Measurements from ENCODE around the gene C9orf50. TPM values are rescaled to one million over a fixed set of nuclear protein-coding genes. Genes with fewer than 3 reads are reported as not detected.

The C9orf50 gene
- total and polyA plus RNA-seq, 2 donors (not counting 1 experiment from before 2014, with no cell fraction given), result not detected

GRCh38 chr9:129606161-129607026 is 14.5 kb downstream of the C9orf50 start:
- Histone ChIP-seq H3K9ac (ENCODE audit: low read length) (no peak overlapping the region), H4K20me1 (ENCODE audit: control insufficient read depth, insufficient read depth, low read length, poor library complexity, severe bottlenecking) (no peaks in the 10 kb centered on the region), H3K4me1 (ENCODE audit: control insufficient read depth in 2 of 2, insufficient read depth in 2 of 2, low read length in 2 of 2) (peaks cover 19 to 21% of the 10 kb centered on the region in 2 donors), H3K4me2 (replicated peaks; ENCODE audit: low read depth, low read length, poor library complexity, severe bottlenecking) (no peak overlapping the region), H3K9me3 (ENCODE audit: control extremely low read depth in 1 of 3, control insufficient read depth in 2 of 3, insufficient read depth in 1 of 3, low read length in 2 of 3) (no peaks in the 10 kb centered on the region), H3K27ac (ENCODE audit: low read length in 2 of 2) (no peak overlapping the region), H3K36me3 (replicated peaks in 1 of 2; ENCODE audit: control extremely low read depth in 1 of 2, control insufficient read depth in 1 of 2, extremely low read depth in 1 of 2, insufficient read depth in 2 of 2, low read length in 1 of 2) (no peaks in the 10 kb centered on the region), H3K4me3 (ENCODE audit: control extremely low read depth in 1 of 5, extremely low read depth in 1 of 5, insufficient read depth in 1 of 5, low read depth in 2 of 5, low read length in 4 of 5) (no peak overlapping the region), H3K27me3 (replicated peaks in 1 of 4; ENCODE audit: control extremely low read depth in 1 of 4, control insufficient read depth in 3 of 4, insufficient read depth in 4 of 4, low read length in 3 of 4) (no peaks in the 10 kb centered on the region), H3K79me2 (ENCODE audit: control insufficient read depth, insufficient read depth, low read length) (no peaks in the 10 kb centered on the region), H2AFZ (ENCODE audit: insufficient read depth, low read depth, low read length, poor library complexity, severe bottlenecking) (no peak overlapping the region)
- intact Hi-C loops (cut with micrococcal nuclease), result no loop called here
- H3K9me3 Mint-ChIP-seq (ENCODE audit: insufficient read depth), result no peaks in the 10 kb centered on the region
- TF ChIP-seq CTCF (IDR thresholded peaks at IDR 0.05) (no peak), EZH2 (IDR thresholded peaks at IDR 0.05; ENCODE audit: borderline replicate concordance, insufficient read depth, low read depth, low read length, poor library complexity, severe bottlenecking) (no peak)
- no peak for DNase-seq
- CTCF ChIA-PET, result interaction anchor here (0.7 to 5.9 kb wide), 8 partner anchors 19 to 475 kb away, joined by 3 to 55 read pairs (median 7); partner anchors contain the start of genes IER5L and NTMT1
- no peak overlapping the region for H3K4me3 Mint-ChIP-seq
- ATAC-seq (ENCODE audit: low read depth), result no peak
- 92% methylated on average over 15 of the region's 15 CpGs for WGBS (ENCODE audit: insufficient coverage)
- no peak overlapping the region for H3K27ac Mint-ChIP-seq
- H3K27me3 Mint-ChIP-seq, result no peaks in the 10 kb centered on the region
- POLR2A ChIA-PET, result no interaction called here
- peaks cover 23% of the 10 kb centered on the region for H3K4me1 Mint-ChIP-seq

DNA sequence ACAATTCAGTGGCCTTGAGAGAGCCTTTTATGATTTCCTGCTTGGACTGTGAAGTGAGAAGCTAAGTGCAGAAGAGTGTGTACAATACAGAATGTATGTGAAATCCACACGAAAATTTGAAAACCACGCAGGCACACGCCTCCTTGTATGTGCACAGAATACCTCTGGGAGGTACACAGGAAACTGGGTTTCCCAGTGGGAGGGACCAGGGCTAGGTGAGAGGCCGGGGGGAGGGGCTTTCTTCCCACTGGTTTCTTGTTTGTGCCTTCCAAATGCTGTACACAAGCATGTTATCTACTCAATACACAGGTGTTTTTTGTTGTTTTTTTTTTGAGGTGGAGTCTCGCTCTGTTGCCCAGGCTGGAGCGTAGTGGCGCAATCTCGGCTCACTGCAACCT is 16.1 kb downstream of the C9orf50 start:
- H3K27ac ChIP-seq (ENCODE audit: low read length in 2 of 2), result no peak overlapping the region
- no peaks in the 10 kb centered on the region for H3K9me3 Mint-ChIP-seq (ENCODE audit: insufficient read depth)
- CTCF ChIA-PET, result interaction anchor here (1.2 to 5.9 kb wide), 5 partner anchors 431 to 473 kb away, joined by 3 to 55 read pairs (median 9); no protein-coding TSS in a partner anchor
- H3K27me3 Mint-ChIP-seq, result peaks cover 9% of the 10 kb centered on the region
- ATAC-seq (ENCODE audit: low read depth) (no peak), DNase-seq (no peak)
- no peak overlapping the region for H3K4me2 ChIP-seq (replicated peaks; ENCODE audit: low read depth, low read length, poor library complexity, severe bottlenecking)
- no peaks in the 10 kb centered on the region for H3K79me2 ChIP-seq (ENCODE audit: control insufficient read depth, insufficient read depth, low read length)
- no peak overlapping the region for H3K4me3 Mint-ChIP-seq
- intact Hi-C loops (cut with micrococcal nuclease), result no loop called here
- 0% methylated on average over 3 of the region's 8 CpGs for WGBS (ENCODE audit: insufficient coverage)
- no peaks in the 10 kb centered on the region for H4K20me1 ChIP-seq (ENCODE audit: control insufficient read depth, insufficient read depth, low read length, poor library complexity, severe bottlenecking)
- TF ChIP-seq CTCF (IDR thresholded peaks at IDR 0.05), result no peak
- no peak for TF ChIP-seq EZH2 (IDR thresholded peaks at IDR 0.05; ENCODE audit: borderline replicate concordance, insufficient read depth, low read depth, low read length, poor library complexity, severe bottlenecking)
- H3K36me3 ChIP-seq (replicated peaks in 1 of 2; ENCODE audit: control extremely low read depth in 1 of 2, control insufficient read depth in 1 of 2, extremely low read depth in 1 of 2, insufficient read depth in 2 of 2, low read length in 1 of 2), result no peaks in the 10 kb centered on the region
- H3K4me1 Mint-ChIP-seq, result peaks cover 15% of the 10 kb centered on the region
- no peak overlapping the region for H3K4me3 ChIP-seq (ENCODE audit: control extremely low read depth in 1 of 5, extremely low read depth in 1 of 5, insufficient read depth in 1 of 5, low read depth in 2 of 5, low read length in 4 of 5)
- no peak overlapping the region for H2AFZ ChIP-seq (ENCODE audit: insufficient read depth, low read depth, low read length, poor library complexity, severe bottlenecking)
- H3K4me1 ChIP-seq (ENCODE audit: control insufficient read depth in 2 of 2, insufficient read depth in 2 of 2, low read length in 2 of 2), result peaks cover 9 to 10% of the 10 kb centered on the region in 2 donors
- POLR2A ChIA-PET, result no interaction called here
- peaks cover 0 to 6% (median 0%) of the 10 kb centered on the region in 4 experiments for H3K27me3 ChIP-seq (replicated peaks in 1 of 4; ENCODE audit: control extremely low read depth in 1 of 4, control insufficient read depth in 3 of 4, insufficient read depth in 4 of 4, low read length in 3 of 4)
- no peaks in the 10 kb centered on the region for H3K9me3 ChIP-seq (ENCODE audit: control extremely low read depth in 1 of 3, control insufficient read depth in 2 of 3, insufficient read depth in 1 of 3, low read length in 2 of 3)
- H3K9ac ChIP-seq (ENCODE audit: low read length), result no peak overlapping the region
- H3K27ac Mint-ChIP-seq, result no peak overlapping the region

Data from B cell (primary cell).